Fibroblast of villous mesenchyme (primary cell): ENCODE data around the gene BBS9. TPM values are rescaled to one million over a fixed set of nuclear protein-coding genes. Genes with fewer than 3 reads are reported as not detected.
"Not testable (repeated sequence)": the region's sequence is repeated elsewhere in the genome, so short reads cannot be mapped to it uniquely, and the experiment has no call there.

ENCODE experiments used
- DNase-seq: peaks from one replicate; pipeline ENCODE4 v3.0.0-alpha.2; 2010; ENCODE audit warnings: low read depth
- H3K4me3 ChIP-seq: 2 replicates; pipeline ENCODE4 v1.5.1; 2011; ENCODE audit warnings: low read depth, mild to moderate bottlenecking, low read length
- total RNA-seq: library from RNA; depleted of rRNA; stranded (reverse); fragments of >200 nt; gene quantifications from 2 replicates; pipeline ENCODE4 v1.2.3, GENCODE V29; 2012
- TF ChIP-seq, protein P1 (sequence below): IDR thresholded peaks from 2 replicates; pipeline ENCODE4 v1.5.1; 2012; ENCODE audit warnings: low read depth, mild to moderate bottlenecking, low read length; ENCODE audit not compliant: insufficient read depth

The BBS9 gene
- total RNA-seq, 1 donor, result 20.7 TPM

DNA sequence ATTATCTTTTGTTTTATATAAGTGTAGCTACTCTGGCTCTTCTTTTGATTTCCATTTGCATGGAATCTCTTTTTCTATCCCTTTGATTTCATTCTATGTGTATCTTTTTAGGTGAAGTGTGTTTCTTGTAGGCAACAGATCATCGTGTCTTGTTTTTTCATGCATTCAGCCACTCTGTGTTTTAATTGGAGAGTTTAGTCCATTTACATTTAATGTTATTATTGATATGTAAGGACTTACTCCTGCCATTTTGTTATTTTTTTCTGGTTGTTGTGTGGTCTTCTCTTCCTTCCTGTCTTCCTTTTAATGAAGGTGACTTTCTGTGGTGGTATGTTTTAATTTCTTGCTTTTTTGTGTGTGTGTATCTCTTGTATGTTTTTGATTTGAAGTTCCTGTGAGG lies 81.6 kb downstream of the BBS9 start:
- no peak overlapping the region for H3K4me3 ChIP-seq
- no peak for DNase-seq
- TF ChIP-seq, protein P1, sequence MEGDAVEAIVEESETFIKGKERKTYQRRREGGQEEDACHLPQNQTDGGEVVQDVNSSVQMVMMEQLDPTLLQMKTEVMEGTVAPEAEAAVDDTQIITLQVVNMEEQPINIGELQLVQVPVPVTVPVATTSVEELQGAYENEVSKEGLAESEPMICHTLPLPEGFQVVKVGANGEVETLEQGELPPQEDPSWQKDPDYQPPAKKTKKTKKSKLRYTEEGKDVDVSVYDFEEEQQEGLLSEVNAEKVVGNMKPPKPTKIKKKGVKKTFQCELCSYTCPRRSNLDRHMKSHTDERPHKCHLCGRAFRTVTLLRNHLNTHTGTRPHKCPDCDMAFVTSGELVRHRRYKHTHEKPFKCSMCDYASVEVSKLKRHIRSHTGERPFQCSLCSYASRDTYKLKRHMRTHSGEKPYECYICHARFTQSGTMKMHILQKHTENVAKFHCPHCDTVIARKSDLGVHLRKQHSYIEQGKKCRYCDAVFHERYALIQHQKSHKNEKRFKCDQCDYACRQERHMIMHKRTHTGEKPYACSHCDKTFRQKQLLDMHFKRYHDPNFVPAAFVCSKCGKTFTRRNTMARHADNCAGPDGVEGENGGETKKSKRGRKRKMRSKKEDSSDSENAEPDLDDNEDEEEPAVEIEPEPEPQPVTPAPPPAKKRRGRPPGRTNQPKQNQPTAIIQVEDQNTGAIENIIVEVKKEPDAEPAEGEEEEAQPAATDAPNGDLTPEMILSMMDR, result no peak

DNA sequence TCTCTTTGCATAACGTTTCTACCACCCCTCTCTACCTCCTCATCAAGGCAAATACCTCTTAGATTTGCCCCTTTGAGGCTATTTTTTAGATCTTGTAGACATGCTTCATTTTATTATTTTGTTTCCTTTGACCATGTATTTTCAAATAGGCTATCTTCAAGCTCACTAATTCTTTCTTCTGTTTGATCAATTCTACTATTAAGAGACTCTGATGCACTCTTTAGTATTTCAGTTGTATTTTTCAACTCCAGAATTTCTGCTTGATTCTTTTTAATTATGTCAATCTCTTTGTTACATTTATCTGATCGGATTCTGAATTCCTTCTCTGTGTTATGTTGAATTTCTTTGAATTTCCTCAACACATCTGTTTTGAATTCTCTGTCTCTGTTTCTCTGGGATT lies 82.8 kb downstream of the BBS9 start:
- no peak for DNase-seq
- TF ChIP-seq, protein P1, result no peak

DNA sequence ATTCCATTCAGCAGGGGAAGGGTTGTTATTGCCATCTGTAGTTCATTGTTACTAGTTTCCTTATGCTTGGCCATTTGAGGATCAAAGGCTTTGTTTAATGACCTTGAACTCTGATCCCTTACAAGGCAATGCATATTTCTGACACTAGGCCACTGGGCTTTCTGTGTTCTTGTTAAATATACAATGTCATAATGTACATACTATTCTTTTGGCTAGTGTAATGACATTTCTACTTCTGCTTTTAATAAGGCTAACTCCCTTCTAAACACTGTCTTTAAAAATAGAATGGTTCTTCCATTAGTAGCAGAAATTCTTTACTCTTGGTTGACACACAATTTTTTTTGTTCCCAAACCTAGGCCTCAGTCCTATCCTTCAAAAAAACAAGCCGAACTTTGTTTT lies 86.6 kb downstream of the BBS9 start:
- no peak overlapping the region for H3K4me3 ChIP-seq
- DNase-seq, result no peak
- TF ChIP-seq, protein P1, result no peak

More for the DNA sequence above, 82.8 kb downstream of the BBS9 start:
- no peak overlapping the region for H3K4me3 ChIP-seq

DNA sequence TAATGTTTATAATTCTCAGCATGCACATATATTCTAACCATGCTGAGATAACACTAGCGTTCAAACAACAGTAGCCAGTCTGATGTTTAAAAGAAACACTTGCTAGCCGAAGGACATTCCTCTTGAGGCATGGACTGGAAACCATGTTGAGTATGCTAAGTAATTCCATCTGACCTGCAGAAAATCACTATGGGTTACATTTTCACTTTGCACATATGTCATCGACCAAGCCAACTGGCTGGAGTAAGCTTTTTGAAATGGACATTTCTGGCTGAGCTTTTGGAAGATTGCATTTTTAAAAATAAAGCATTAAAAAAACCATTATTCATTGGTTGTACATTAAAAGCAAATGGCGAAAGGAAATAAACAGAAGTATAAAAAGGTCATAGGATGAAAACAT lies 88.2 kb downstream of the BBS9 start:
- TF ChIP-seq, protein P1, result no peak

DNA sequence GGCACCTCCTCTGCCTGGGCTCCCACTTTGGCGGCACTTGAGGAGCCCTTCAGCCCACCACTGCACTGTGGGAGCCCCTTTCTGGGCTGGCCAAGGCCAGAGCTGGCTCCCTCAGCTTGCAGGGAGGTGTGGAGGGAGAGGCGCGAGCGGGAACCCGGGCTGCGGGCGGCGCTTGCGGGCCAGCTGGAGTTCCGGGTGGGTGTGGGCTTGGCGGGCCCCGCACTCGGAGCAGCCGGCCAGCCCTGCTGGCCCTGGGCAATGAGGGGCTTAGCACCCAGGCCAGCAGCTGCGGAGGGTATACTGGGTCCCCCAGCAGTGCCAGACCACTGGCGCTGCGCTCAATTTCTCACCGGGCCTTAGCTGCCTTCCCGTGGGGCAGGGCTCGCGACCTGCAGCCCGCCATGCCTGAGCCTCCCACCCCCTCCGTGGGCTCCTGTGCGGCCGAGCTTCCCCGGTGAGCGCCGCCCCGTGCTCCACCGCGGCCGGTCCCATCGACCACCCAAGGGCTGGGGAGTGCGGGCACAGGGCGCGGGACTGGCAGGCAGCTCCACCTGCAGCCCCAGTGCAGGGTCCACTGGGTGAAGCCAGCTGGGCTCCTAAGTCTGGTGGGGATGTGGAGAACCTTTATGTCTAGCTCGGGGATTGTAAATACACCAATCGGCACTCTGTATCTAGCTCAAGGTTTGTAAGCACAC lies 89.6 kb downstream of the BBS9 start:
- not testable (repeated sequence) for H3K4me3 ChIP-seq, DNase-seq

More for the DNA sequence above, 88.2 kb downstream of the BBS9 start:
- DNase-seq, result no peak
- H3K4me3 ChIP-seq, result no peak overlapping the region

DNA sequence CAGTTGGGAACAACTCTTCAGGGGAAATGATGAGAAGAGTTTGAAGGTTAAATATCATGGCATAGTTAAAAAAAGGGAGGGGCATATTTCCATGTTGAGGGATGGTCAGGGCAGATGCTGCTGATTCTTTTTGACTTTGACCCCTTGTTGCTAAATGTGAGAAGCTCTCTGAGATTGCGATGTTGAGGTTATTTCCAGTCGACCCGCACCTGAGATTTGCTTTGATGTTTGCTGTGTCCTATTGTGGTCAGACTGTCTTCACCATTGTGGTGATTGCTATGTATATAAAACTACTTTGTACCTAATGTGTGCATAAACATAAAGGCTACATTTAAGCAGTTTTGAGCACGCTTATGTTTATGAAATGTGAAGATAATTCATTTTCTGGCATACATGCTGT lies 90.9 kb downstream of the BBS9 start:
- no peak overlapping the region for H3K4me3 ChIP-seq
- no peak for DNase-seq
- TF ChIP-seq, protein P1, result no peak

DNA sequence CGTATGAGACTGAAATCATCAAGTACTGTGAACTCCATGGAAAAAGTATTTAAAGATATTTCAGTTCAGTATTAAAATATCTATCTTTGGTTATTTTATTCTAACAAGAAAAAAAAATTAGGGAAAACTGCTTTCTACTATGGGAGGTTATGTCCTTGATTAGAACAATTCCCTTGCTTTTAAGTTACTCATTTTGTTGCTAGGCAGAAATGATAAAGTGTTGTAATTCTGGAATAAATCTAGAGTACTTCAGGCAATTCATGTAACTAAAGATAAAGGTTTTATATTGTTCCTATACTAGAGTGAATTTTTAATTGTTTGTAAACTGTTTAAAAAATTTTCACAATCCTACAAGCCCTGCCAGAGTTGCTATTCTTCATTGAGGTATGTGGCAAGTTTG lies 92.0 kb downstream of the BBS9 start:
- TF ChIP-seq, protein P1, result no peak
- H3K4me3 ChIP-seq, result no peak overlapping the region
- no peak for DNase-seq
